ENCODE measurements around the gene SPRY1.

The SPRY1 gene

DNA sequence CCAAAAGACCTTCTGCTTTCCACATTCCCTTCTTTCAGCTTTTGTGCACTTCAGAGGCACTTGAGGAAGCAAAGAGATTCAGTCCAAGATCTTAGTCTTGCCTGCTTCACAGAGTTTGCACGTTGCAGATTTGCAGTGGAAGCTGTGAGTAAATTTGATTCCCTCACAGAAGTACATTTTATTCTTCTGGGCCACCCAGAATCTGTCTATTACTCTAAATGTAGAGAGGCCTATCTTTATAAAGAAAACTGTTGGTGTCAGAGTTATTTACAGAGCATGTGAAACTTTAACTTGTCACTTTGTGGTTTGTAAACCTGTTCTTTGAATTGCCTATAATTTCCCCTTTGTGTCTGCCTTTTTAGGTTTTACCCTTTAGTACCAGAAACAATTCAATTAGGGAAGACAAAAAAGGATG is 15.5 kb downstream of the SPRY1 start:
- DNase-seq: no peak

DNA sequence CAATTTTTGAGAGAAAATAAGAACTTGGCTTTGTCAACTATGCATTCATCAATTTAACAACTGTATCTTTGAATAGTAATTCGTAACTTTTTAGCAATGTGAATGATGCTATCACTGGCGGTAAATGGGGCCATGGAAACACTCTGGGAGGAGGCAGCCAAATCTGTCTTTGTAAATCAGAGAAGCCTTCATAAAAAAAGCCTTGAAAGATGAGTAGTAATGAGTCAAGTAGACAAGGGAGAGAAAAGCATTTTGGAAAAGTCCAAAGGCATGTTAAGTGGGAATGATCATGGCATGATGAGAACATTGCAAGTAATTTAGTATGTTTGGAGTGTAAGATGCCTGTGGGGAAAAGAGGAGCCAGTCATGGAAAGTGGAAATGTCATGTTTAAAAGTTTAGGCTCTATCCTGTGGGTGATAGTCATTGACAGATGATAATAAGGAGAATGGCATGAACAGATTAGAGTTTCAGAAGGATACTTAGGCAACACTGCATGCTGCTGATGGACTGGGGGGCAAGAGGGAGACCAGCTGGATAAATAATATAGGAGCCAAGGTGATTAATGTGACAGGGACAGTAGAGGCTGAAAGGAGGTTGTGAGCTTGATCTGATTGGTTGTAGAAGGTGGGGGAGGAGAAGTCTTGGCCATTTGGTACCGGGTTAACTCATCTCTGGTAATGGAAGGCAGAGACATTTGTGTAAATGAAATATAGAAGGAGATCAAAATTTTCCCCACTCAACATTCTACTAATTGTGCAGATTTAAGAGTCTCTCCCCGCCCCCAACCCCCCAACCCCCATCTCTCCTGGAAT is 16.3 kb downstream of the SPRY1 start:
- no peak for DNase-seq

DNA sequence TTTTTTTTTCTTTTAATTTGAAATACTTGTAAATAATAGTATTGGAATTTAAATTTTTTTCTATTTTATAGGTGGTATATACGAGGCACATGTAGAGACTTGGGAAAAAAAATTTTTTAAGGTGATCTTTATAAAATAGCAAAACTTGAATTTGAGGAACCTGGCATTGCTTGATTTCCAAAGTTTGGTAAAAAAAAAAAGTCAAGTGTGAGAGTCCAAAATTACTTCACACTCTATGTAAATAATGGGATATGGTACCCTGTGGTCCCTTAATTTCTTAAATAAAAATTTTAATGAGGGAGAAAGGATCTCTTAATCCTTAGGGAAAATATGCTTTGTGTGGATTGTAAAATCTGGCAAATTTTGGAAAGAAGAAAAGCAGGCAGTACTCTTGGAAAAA is 19.0 kb downstream of the SPRY1 start:
- DNase-seq: no peak

DNA sequence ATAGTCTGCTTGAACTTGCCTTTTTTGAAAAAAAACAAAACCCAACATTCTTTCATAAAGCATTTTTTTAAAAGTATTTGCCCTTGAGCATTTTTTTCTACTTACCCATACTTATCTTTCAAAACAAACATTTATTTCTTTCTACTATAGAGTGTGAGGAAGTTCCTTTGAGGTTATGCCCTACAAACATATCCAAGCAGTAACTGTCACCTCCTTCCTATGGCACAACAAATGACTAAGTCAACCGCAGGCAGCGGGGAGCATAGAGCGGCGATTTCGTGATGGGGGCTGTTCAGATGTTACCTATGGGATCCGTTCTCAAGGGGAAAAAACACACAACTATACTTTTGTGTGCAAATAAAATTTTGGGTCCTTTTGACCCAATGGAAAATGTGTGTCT is 19.4 kb downstream of the SPRY1 start:
- DNase-seq: no peak

DNA sequence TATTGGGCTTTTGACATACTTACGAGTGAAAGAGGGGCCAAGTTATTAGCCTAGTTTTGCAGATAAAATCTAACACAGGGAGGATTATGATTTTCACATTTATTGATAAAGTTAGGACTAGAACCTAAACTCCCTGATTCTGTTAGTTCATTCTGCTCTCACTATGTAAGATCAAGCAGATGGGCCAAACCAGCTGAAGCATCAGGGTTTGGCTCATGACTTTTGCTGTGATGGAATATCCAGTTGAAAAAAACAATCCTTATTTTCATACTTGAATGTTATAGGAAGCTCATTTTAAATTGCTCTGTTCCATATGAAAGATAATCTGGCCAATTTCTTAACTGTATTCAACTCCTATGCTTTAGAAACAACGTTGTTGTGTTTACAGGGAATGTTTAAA is 21.2 kb downstream of the SPRY1 start:
- no peak for DNase-seq

DNA sequence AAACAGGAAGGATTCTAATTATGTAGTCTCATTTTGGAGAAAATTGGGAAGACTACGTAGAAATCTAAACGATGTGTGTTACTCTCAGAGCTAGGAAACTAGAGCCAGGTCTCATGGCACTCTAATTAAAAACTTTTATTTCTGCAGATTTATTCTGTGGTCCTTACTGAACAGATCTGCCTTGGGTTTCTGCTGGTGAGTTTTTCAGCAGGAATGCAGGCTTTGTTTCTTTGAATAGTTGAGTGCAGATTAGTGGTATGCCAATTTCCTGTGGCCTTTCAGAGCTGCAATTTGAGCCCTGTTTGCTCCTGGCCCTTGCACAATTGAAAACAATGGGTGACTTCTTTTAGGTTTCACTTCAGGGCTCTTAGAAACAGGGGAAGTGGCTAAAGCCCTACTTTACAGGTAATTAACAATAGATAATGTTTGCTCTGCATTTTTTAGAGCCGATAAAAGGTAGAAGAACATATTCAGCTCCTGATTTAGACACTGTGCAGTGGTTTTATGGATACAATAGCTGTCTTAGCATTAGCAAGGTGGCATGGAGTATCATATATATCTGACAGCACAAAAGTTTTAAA is 21.8 kb downstream of the SPRY1 start:
- no peak for DNase-seq

DNA sequence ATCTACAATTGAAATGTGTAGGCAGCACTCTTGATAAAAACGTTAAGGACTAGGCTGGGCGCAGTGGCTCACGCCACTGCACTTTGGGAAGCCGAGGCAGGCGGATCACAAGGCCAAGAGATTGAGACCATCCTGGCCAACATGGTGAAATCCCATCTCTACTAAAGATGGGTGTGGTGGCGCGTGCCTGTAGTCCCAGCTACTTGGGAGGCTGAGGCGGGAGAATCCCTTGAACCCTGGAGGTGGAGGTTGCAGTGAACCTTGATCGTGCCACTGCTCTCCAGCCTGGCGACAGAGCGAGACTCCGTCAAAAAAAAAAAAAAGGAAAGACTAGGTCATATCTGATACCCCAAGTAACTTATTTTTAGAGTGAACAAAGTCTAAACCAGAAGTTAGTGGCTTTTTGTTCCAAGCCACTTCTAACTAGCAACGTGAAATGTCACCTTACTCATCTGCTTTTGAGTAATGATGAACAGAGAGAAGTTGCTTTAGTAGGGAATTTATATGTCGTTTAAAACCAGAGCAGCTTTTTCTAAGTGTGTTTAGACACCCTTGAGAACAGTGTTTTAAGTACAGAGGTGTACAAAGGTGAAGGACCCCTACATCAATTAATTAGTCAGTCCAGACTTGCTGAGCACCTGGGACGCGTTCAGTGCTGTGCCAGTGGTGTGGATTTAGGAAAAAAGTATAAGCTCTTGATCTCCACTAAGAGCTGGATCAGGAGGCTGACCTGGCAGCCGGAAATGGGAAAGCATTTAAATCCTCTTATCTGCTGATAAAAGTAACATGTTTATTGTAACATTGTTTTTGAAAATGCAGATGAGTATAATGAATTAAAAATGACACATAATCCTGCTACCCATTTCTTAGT is 23.5 kb downstream of the SPRY1 start:
- no peak for DNase-seq

DNA sequence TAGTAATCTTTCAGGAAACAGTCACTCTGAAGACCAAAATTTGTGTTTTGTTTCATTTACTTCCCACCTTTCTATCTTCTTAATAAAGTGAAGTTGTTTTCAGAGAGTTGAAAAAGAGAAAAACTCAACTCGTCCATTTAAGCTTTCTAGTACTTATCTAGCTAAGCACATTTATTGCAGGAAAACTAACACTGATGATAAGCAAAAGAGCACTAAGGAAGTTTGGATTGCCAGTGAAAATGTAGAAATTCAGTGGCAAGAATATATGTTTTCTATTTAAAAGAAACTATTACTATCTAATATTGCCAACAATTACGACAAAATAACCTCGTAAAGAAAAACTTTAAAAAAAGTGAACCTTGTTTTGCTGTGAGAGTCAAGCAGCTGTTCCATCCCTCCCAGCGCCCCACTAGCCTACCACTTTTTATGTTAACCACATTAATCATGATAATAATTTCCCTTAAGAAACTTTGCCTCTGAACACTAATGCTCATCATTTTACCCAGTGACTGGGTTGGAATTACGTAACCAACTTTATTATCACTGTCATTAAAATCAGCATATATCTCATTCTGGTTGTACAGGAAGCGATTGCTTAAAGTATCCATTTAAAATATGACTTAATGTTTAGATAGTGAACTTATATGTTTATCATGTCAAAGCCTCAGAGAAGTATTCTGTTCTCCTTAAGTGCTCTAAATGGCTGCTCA is 24.8 kb downstream of the SPRY1 start:
- DNase-seq: no peak

DNA sequence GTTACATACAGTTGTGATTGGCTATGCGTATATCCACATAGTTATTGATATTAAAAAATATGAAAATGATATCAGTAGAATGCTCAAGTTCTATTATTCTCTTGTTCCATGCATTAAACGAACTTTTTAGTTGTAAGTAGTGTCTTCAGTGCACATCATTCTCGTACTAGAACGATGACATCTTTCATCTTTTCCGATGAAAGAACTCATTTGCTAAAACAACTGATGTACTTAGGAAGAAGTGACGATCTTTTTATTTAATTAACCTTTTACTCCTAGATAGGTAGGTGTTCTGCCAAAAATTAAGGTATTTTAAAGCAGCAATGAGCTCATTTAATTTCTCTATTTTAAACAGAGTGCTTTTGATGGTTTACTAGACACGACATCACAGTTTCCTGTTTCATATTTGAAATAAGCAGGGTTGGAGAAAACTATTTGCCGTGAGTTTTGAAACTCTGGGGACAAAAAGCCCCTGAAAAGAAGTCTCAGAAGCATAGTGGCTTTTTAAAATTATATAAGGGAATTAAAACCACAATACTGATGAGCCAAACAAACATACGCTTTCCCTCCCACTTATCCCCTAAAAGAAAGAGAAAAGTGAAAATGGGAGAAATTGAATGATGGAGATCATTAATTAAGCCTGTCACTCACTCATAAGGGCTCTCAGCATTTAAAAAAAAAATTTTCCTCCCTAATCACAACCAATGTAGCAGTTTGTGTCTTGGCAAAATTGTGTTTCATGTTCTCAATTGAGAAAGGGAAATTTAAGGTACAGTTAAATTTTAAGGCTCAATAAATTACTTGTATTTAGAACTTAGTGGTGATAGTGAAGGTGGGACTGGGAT is 25.6 kb downstream of the SPRY1 start:
- DNase-seq: no peak

DNA sequence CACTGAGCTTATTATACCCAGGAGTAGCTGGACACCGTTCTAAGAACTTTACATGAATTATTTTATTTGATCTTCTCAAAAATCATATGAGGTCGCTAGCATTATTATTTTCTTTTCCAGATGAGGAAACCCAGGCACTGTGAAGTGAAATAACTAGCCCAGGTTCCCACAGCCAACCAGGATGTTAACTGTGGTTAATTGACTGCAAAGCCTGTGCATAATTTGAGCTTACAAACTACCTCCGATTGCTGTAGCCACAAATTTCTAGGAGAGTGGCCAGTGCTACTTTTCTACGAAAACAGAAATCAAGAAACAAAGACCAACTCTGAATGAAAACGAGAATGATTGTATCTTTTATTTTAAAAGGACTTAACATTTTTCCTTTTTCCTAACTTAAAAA is 27.2 kb downstream of the SPRY1 start:
- no peak for DNase-seq

DNA sequence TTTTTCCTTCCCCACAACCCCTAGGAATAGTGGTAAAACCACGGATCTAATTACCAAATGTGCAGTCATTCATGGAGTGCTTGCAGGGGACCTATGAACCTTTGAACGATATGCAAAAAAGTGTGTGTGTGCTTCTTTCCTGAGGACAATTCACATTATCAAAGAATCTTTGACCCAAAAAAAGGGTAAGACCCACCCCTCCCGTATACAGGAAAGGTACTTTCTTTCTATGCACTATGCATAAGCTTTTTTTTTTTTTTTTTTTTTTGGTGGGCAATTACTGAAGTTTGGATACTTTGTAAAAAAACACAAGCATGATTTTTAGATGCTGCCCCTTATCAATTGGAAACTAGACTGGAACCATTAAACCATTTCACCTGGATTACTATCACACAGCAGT is 31.4 kb downstream of the SPRY1 start:
- no peak for DNase-seq

DNA sequence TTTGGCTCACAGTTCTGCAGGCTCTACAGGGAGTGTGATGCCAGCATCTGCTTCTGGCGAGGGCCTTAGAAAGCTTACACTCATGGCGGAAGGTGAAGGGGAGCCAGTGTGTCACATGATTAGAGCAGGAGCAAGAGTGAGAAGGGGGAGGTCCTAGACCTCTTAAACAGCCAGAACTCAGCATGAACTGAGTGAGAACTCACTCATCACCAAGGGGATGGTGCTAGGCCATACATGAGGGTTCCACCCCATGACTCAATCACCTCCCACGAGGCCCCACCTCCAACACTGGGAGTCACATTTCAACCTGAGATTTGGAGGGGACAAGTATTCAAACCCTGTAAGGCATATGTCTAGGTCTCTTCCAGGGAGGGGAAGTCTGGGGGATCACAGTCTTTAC is 33.4 kb downstream of the SPRY1 start:
- DNase-seq: no peak

DNA sequence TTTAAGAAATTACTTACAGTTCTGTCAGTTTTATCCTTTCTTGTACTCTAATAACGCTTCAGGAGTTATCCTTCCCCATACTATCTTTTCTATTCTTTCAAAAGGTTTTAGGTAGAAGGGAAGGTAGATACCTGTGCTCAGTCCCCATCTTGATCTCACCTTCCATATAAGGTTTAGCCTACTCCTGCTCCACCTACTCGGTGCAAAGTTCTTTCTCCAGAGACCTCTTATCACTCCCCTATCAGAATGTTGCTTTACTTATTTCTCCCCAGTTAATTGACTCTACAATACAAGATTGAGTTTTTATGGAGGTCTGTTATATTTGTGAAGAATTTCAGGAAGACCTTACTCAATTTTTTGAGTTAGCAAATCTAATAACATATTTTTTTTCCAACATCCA is 33.9 kb downstream of the SPRY1 start:
- no peak for DNase-seq

DNA sequence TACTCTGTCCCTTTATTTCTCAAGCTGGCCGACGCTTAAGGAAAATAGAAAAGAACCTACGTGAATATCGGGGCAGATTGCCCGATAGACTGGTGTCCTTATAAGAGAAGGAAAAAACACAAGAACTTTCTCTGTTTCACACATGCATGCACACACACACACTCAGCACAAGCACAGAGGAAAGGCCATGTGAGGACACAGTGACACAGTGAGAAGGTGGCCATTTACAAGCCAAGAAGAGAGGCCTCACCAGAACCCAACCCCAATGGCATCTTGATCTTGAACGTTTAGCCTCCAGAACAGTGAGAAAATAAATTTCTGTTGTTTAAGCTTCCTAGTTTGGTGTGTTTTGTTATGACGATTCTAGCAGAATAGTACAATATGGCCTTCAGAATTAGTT is 37.0 kb downstream of the SPRY1 start:
- no peak for DNase-seq

DNA sequence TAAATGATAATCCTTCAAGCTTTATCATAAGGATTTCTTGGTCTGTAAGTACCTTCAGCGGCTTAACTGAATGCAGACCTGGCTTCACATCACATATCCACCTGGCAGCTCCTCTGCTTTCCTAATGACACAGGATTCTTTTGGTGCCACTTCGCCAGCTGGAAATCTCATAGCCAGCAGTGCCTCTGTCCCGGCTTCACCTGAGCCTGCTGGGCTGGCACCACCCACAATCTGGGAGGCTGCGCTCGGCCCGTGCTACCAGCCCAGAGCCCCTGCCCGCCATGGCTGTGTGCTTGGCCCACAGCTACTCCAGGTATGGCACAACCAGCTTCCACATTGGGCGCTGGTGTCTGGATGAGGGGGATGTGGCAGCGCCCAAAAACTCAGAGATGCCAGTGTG is 37.4 kb downstream of the SPRY1 start:
- DNase-seq: no peak

DNA sequence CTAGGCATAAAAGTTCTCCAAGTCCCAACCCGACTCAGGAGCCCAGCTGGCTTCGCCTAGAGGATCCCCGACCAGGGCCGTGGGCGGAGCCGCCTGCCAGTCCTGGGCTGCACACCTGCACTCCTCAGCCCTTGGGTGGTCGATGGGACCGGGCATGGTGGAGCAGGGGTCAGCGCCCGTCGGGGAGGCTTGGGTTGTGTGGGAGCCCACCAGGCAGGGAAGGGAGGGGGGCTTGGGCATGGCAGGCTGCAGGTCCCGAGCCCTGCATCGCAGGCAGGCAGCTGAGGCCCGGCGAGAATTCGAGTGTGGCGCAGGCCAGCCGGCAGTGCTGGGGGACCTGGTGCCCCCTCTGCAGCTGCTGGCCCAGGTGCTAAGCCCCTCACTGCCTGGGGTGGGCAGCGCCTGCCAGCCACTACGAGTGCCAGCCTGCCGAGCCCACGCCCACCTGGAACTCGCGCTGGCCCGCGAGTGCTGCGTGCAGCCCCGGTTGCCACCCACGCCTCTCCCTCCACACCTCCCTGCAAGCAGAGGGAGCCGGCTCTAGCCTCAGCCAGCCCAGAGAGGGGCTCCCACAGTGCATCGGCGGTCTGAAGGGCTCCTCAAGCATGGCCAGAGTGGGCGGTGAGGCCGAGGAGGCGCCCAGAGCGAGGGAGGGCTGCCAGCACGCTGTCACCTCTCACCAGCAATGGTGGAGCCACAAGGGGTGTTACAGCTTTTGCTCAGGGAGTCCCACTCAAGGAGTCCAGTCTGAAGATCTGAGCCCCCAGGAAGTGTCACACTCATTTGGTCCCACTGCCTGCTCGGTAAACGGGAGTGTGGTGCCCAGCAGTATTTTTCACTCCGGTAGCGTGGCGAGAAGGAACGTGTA is 38.9 kb downstream of the SPRY1 start:
- DNase-seq: no peak

DNA sequence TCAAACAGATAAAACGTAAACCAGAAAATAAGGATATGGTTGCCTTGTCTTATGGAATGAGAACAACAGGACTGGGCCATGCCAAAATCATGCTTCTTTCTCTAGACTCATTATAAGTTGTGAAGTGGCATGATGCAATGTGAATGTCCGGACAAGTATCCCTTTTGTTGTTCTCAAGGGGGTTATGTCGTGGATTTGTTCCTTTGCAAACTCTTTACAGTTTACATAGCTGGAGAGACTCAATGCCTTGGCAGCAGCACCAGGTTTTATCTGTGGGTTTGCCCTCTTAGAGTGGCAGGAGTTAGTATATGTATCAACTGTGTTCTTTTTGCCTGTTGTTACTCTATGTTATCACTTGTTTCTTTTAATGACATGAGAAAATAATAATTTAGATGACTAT is 41.4 kb downstream of the SPRY1 start:
- DNase-seq: no peak

DNA sequence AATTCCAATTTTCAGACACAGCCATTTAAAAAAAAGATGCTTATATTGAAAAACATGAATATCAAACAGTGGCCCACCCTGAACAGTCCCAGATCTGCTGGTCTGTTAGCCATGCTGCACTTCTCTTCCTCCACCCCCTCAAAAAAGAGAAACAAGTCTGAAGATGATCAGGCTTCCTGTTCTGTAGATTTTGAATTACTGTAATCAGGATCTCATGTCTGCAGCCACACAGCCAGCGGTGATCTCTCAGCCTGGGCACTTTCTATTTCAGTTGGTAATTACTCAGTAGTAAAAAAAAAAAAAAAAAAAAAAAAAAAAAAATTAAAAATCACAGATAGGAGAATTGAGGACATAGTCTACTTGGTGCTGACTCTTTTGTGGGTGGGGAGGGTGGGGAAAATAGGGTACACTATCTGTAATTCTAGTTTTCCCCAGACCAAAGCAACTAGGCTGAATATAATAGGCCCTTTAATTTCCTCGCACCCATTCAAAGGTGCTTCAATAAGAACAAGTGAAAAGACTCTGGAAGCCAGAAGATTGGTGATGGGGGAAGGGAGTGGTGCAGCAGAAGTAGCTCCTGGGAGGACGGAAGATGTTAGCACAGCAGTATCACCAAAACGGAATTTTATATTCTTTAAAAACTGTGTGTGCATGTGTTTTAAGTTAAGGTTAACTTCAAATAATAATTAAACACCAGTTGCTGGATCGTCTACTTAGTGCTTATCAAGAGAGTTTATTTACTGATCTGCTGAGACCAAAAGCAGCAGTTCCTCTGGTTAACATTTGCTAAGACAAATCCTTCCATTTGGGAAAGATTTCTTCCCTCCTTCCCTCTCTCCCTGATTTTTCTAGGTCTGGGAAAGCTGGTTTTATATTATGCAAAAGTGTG is 47.0 kb downstream of the SPRY1 start:
- no peak for DNase-seq

DNA sequence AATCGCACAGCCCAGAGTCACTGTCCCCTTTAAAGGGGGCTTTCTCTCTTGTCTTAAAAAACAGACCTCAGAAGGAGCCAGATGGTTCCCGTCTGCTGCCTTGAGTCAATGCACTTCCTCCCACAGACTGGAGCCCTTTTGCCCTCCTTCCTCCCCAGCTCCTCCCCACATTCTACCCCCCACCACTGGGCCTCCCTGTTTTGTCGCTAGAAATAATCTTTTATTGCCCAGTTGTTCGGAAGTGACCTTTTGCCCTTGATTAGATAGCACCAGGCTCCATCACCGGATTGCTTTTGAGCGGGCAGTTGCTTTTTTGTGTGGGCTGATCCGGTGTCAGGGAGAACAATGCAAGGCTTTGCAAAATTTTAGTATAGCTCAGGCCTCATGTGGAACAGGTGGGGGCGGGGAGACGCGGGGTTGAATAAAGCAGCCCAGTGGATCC is 47.7 kb downstream of the SPRY1 start:
- DNase-seq: no peak

DNA sequence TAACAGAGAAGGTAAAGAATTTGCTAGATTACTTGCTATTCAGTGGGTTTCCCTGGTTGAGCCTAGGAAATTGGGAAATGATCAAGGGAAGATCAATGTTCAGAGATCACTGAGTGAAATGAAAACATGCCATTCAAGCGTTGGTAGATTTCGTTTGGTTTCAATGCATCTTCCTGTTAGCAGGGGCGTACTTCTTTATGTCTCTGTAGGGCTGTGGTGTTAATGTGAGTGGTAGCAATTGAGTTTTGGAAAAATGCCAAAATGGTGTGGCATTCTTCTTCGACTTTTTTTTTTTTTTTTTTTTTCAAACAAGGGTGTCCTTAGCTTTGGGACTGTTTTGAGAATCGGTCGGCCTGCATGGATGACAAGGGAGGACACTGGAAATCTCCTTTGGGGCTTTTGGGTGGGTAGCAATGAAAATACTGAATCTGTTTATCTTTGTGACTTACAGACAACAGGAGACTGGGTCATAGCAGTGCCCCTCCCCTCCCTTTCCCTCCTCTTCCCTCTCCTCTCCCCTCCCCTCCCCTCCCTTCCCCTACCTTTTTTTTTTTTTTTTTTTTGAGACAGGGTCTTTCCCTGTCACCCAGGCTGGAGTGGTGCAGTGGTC is 50.4 kb downstream of the SPRY1 start:
- DNase-seq: no peak

All from T1000 (cell line).